ENCODE data around the gene STPG1.

The STPG1 gene

GRCh38 chr1:24327891-24328290 lies 85.7 kb downstream of the STPG1 start:
- Histone ChIP-seq H3K9me3 (ENCODE audit: control insufficient read depth, insufficient read depth, low read depth, low read length) (no peaks in the 10 kb centered on the region), H3K36me3 (ENCODE audit: control insufficient read depth in 2 of 2, insufficient read depth in 1 of 2, low read length in 2 of 2) (peaks cover 0 to 16% of the 10 kb centered on the region in 2 experiments; a peak in 1 of 3 replicates), H3K27ac (ENCODE audit: extremely low read depth, low read depth, low read length) (no peak overlapping the region), H3K4me1 (ENCODE audit: control insufficient read depth, insufficient read depth, low read length) (peaks cover 2% of the 10 kb centered on the region), H3K4me3 (ENCODE audit: low read depth, low read length) (no peak overlapping the region)
- ChIA-PET POLR2A (no interaction called here), CTCF (interaction anchor here (0.7 to 1.4 kb wide), 2 partner anchors 63 to 126 kb away, joined by 3 read pairs; no protein-coding TSS in a partner anchor)
- 0 out of 2 replicates have a peak, but pooled peaks have one; percentile 26 for TF ChIP-seq ZFHX2 (tag by site-specific recombination; conservative IDR thresholded peaks at IDR 0.05)
- TF ChIP-seq ZNF777 (tag by site-specific recombination; IDR thresholded peaks at IDR 0.05; ENCODE audit: borderline replicate concordance), result no peak

DNA sequence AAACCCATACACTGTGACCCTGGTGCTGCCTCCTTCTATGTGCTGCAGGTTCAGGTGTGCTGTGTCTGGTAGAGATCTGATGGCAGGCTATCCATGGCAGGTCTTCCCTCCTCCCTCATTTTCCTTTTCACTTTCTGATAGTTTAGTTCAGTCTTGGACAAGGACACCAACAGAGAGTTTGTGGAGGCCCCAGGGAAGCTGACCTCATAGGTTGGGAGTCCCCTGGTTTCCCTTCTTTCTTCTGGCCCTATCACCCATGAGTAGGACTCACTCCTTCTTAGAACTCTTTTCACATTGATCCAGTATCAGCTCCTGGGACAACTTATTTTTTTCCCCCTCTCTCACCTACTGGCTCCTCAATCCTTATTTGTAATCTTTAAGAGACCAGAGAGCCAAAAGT lies 86.1 kb downstream of the STPG1 start:
- Histone ChIP-seq H3K4me1 (ENCODE audit: control insufficient read depth, insufficient read depth, low read length) (peaks cover 5% of the 10 kb centered on the region), H3K4me3 (ENCODE audit: low read depth, low read length) (no peak overlapping the region), H3K27ac (ENCODE audit: extremely low read depth, low read depth, low read length) (no peak overlapping the region), H3K36me3 (ENCODE audit: control insufficient read depth in 2 of 2, insufficient read depth in 1 of 2, low read length in 2 of 2) (peaks cover 0 to 12% of the 10 kb centered on the region in 2 experiments; a peak in 1 of 3 replicates), H3K9me3 (ENCODE audit: control insufficient read depth, insufficient read depth, low read depth, low read length) (no peaks in the 10 kb centered on the region)
- ChIA-PET CTCF (interaction anchor here (0.7 to 1.4 kb wide), 2 partner anchors 63 to 125 kb away, joined by 3 read pairs; no protein-coding TSS in a partner anchor), POLR2A (no interaction called here)
- TF ChIP-seq SCRT1 (tag by site-specific recombination; IDR thresholded peaks at IDR 0.05; ENCODE audit: borderline replicate concordance), result no peak
- TF ChIP-seq, protein P1, sequence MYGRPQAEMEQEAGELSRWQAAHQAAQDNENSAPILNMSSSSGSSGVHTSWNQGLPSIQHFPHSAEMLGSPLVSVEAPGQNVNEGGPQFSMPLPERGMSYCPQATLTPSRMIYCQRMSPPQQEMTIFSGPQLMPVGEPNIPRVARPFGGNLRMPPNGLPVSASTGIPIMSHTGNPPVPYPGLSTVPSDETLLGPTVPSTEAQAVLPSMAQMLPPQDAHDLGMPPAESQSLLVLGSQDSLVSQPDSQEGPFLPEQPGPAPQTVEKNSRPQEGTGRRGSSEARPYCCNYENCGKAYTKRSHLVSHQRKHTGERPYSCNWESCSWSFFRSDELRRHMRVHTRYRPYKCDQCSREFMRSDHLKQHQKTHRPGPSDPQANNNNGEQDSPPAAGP (tag by site-specific recombination; IDR thresholded peaks at IDR 0.05), result no peak
- no peak for TF ChIP-seq SCRT2 (tag by site-specific recombination; IDR thresholded peaks at IDR 0.05)
- no peak for TF ChIP-seq FEZF1 (tag by site-specific recombination; IDR thresholded peaks at IDR 0.05)
- TF ChIP-seq PRDM4 (tag by site-specific recombination; IDR thresholded peaks at IDR 0.05), result no peak
- no peak for TF ChIP-seq ZNF529 (tag by site-specific recombination; IDR thresholded peaks at IDR 0.05; ENCODE audit: insufficient replicate concordance)
- TF ChIP-seq GLI2 (tag by site-specific recombination; IDR thresholded peaks at IDR 0.05; ENCODE audit: borderline replicate concordance, low read depth), result no peak
- TF ChIP-seq ZNF596 (tag by site-specific recombination; IDR thresholded peaks at IDR 0.05), result no peak
- no peak for TF ChIP-seq ZNF157 (tag by site-specific recombination; IDR thresholded peaks at IDR 0.05)
- no peak for TF ChIP-seq ZIC2 (tag by site-specific recombination; IDR thresholded peaks at IDR 0.05)
- no peak for TF ChIP-seq ZNF350 (tag by site-specific recombination; IDR thresholded peaks at IDR 0.05)
- no peak for TF ChIP-seq ZNF266 (tag by site-specific recombination; IDR thresholded peaks at IDR 0.05; ENCODE audit: low read depth)
- no peak for TF ChIP-seq ZNF292 (tag by site-specific recombination; IDR thresholded peaks at IDR 0.05; ENCODE audit: borderline replicate concordance, low read depth)
- no peak for TF ChIP-seq ZNF707 (tag by site-specific recombination; IDR thresholded peaks at IDR 0.05)
- no peak for TF ChIP-seq YY1 (tag by site-specific recombination; IDR thresholded peaks at IDR 0.05)
- TF ChIP-seq ZNF174 (tag by site-specific recombination; IDR thresholded peaks at IDR 0.05), result no peak
- TF ChIP-seq ZSCAN30 (tag by site-specific recombination; IDR thresholded peaks at IDR 0.05), result no peak
- no peak for TF ChIP-seq ZNF362 (tag by site-specific recombination; IDR thresholded peaks at IDR 0.05)
- TF ChIP-seq ZNF654 (tag by site-specific recombination; IDR thresholded peaks at IDR 0.05; ENCODE audit: low read depth), result no peak
- no peak for TF ChIP-seq HOXC10 (CRISPR knock-in tag; IDR thresholded peaks at IDR 0.05)

Measured in HEK293 (cell line).